ENCODE data around the gene BLVRB.
"Not testable (repeated sequence)": the region's sequence is repeated elsewhere in the genome, so short reads cannot be mapped to it uniquely, and the experiment has no call there.

BLVRB gene

GRCh38 chr19:40465025-40465556 is 454 bp downstream of the BLVRB start:
- H3K4me1 ChIP-seq (ENCODE audit: control insufficient read depth in 2 of 2, insufficient read depth in 2 of 2, low read length in 2 of 2), result peaks cover 19 to 26% of the 10 kb centered on the region in 2 donors
- H3K9ac ChIP-seq (ENCODE audit: low read depth in 1 of 2, low read length in 2 of 2), result peak overlapping the region; percentile 90 to 96
- H3K36me3 ChIP-seq (ENCODE audit: control insufficient read depth in 2 of 2, insufficient read depth in 2 of 2, low read length in 2 of 2), result no peaks in the 10 kb centered on the region
- peak overlapping the region; percentile 95 to 96 for H3K27ac ChIP-seq (ENCODE audit: low read depth in 2 of 2, low read length in 2 of 2)
- H3K9me3 ChIP-seq (ENCODE audit: control insufficient read depth in 2 of 2, low read length in 2 of 2), result no peaks in the 10 kb centered on the region
- H3K4me3 ChIP-seq (ENCODE audit: low read length in 2 of 2), result peak overlapping the region; percentile 85 to 88
- peaks cover 6 to 16% of the 10 kb centered on the region in 2 donors for H3K27me3 ChIP-seq (ENCODE audit: control insufficient read depth in 2 of 2, insufficient read depth in 2 of 2, low read length in 2 of 2)

- peaks cover 6 to 16% of the 10 kb centered on the region in 2 donors for H3K27me3 ChIP-seq (ENCODE audit: control insufficient read depth in 2 of 2, insufficient read depth in 2 of 2, low read length in 2 of 2)
- H3K27ac ChIP-seq (ENCODE audit: low read depth in 2 of 2, low read length in 2 of 2), result peak overlapping the region; percentile 95 to 96
- H3K4me3 ChIP-seq (ENCODE audit: low read length in 2 of 2), result peak overlapping the region; percentile 85 to 88
- peak overlapping the region; percentile 90 to 96 for H3K9ac ChIP-seq (ENCODE audit: low read depth in 1 of 2, low read length in 2 of 2)
- peaks cover 19 to 26% of the 10 kb centered on the region in 2 donors for H3K4me1 ChIP-seq (ENCODE audit: control insufficient read depth in 2 of 2, insufficient read depth in 2 of 2, low read length in 2 of 2)
- no peaks in the 10 kb centered on the region for H3K9me3 ChIP-seq (ENCODE audit: control insufficient read depth in 2 of 2, low read length in 2 of 2)
- no peaks in the 10 kb centered on the region for H3K36me3 ChIP-seq (ENCODE audit: control insufficient read depth in 2 of 2, insufficient read depth in 2 of 2, low read length in 2 of 2)
These were observed 1.2 kb downstream of the BLVRB start for GRCh38 chr19:40464059-40465024.

DNA sequence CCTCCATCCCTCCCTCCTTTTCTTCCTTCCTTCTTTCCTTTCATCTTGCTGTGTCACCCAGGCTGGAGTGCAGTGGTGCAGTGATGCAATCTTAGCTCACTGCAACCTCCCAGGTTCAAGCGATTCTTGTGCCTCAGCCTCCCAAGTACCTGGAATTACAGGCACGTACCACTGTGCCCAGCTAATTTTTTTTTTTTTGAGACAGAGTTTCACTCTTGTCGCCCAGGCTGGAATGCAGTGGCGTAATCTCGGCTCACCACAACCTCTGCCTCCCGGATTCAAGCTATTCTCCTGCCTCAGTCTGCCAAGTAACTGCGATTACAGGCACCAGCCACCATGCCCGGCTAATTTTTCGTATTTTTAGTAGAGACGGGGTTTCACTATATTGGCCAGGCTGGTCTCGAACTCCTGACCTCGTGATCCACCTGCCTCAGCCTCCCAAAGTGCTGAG is 1.9 kb downstream of the BLVRB start:
- peaks cover 19 to 26% of the 10 kb centered on the region in 2 donors for H3K4me1 ChIP-seq (ENCODE audit: control insufficient read depth in 2 of 2, insufficient read depth in 2 of 2, low read length in 2 of 2)
- not testable (repeated sequence) for H3K27ac ChIP-seq (ENCODE audit: low read depth in 2 of 2, low read length in 2 of 2); H3K4me3 ChIP-seq (ENCODE audit: low read length in 2 of 2); H3K36me3 ChIP-seq (ENCODE audit: control insufficient read depth in 2 of 2, insufficient read depth in 2 of 2, low read length in 2 of 2); H3K9me3 ChIP-seq (ENCODE audit: control insufficient read depth in 2 of 2, low read length in 2 of 2); H3K9ac ChIP-seq (ENCODE audit: low read depth in 1 of 2, low read length in 2 of 2)
- H3K27me3 ChIP-seq (ENCODE audit: control insufficient read depth in 2 of 2, insufficient read depth in 2 of 2, low read length in 2 of 2), result peaks cover 6 to 16% of the 10 kb centered on the region in 2 donors

DNA sequence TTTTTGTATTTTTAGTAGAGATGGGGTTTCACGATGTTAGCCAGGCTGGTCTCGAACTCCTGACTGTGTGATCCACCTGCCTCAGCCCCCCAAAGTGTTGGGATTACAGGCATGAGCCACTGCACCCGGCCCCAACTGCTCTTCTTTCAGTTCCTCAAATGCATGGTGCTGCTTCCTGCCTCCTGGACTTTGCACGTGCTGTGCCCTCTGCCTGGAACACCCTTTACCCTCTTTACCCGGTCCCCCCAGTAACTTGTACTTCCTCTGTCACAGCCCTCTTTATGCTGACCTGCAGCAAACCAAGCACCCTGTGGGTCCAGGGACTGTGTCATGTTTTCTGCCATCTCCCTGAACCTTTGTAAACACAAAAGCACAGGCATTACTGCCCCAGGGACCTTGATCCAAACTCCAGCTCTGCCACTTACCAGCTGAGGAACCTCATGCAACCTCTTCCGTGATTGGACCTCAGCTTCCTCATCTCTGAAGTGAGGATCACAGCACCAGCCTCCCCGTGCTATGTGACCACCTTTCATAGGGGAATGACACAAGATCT is 3.8 kb downstream of the BLVRB start:
- Histone ChIP-seq H3K36me3 (ENCODE audit: control insufficient read depth in 2 of 2, insufficient read depth in 2 of 2, low read length in 2 of 2) (peaks cover 2 to 3% of the 10 kb centered on the region in 2 donors), H3K27me3 (ENCODE audit: control insufficient read depth in 2 of 2, insufficient read depth in 2 of 2, low read length in 2 of 2) (peaks cover 6 to 8% of the 10 kb centered on the region in 2 donors), H3K27ac (ENCODE audit: low read depth in 2 of 2, low read length in 2 of 2) (no peak overlapping the region), H3K9me3 (ENCODE audit: control insufficient read depth in 2 of 2, low read length in 2 of 2) (no peaks in the 10 kb centered on the region), H3K9ac (ENCODE audit: low read depth in 1 of 2, low read length in 2 of 2) (no peak overlapping the region), H3K4me1 (ENCODE audit: control insufficient read depth in 2 of 2, insufficient read depth in 2 of 2, low read length in 2 of 2) (peaks cover 19 to 25% of the 10 kb centered on the region in 2 donors), H3K4me3 (ENCODE audit: low read length in 2 of 2) (peak overlapping the region in 1 of 2 donors; percentile 0)

GRCh38 chr19:40460185-40460584 is 5.4 kb downstream of the BLVRB start:
- Histone ChIP-seq H3K36me3 (ENCODE audit: control insufficient read depth in 2 of 2, insufficient read depth in 2 of 2, low read length in 2 of 2) (peaks cover 2 to 6% of the 10 kb centered on the region in 2 donors), H3K27ac (ENCODE audit: low read depth in 2 of 2, low read length in 2 of 2) (no peak overlapping the region), H3K4me3 (ENCODE audit: low read length in 2 of 2) (no peak overlapping the region), H3K27me3 (ENCODE audit: control insufficient read depth in 2 of 2, insufficient read depth in 2 of 2, low read length in 2 of 2) (no peaks in the 10 kb centered on the region), H3K9ac (ENCODE audit: low read depth in 1 of 2, low read length in 2 of 2) (no peak overlapping the region), H3K4me1 (ENCODE audit: control insufficient read depth in 2 of 2, insufficient read depth in 2 of 2, low read length in 2 of 2) (peaks cover 9 to 14% of the 10 kb centered on the region in 2 donors), H3K9me3 (ENCODE audit: control insufficient read depth in 2 of 2, low read length in 2 of 2) (no peaks in the 10 kb centered on the region)

- Histone ChIP-seq H3K36me3 (ENCODE audit: control insufficient read depth in 2 of 2, insufficient read depth in 2 of 2, low read length in 2 of 2) (peaks cover 2 to 6% of the 10 kb centered on the region in 2 donors), H3K27me3 (ENCODE audit: control insufficient read depth in 2 of 2, insufficient read depth in 2 of 2, low read length in 2 of 2) (no peaks in the 10 kb centered on the region), H3K9me3 (ENCODE audit: control insufficient read depth in 2 of 2, low read length in 2 of 2) (no peaks in the 10 kb centered on the region), H3K4me3 (ENCODE audit: low read length in 2 of 2) (no peak overlapping the region), H3K4me1 (ENCODE audit: control insufficient read depth in 2 of 2, insufficient read depth in 2 of 2, low read length in 2 of 2) (peaks cover 0 to 4% of the 10 kb centered on the region in 2 donors), H3K9ac (ENCODE audit: low read depth in 1 of 2, low read length in 2 of 2) (no peak overlapping the region), H3K27ac (ENCODE audit: low read depth in 2 of 2, low read length in 2 of 2) (no peak overlapping the region)
These were observed 7.0 kb downstream of the BLVRB start for GRCh38 chr19:40458597-40458974.

DNA sequence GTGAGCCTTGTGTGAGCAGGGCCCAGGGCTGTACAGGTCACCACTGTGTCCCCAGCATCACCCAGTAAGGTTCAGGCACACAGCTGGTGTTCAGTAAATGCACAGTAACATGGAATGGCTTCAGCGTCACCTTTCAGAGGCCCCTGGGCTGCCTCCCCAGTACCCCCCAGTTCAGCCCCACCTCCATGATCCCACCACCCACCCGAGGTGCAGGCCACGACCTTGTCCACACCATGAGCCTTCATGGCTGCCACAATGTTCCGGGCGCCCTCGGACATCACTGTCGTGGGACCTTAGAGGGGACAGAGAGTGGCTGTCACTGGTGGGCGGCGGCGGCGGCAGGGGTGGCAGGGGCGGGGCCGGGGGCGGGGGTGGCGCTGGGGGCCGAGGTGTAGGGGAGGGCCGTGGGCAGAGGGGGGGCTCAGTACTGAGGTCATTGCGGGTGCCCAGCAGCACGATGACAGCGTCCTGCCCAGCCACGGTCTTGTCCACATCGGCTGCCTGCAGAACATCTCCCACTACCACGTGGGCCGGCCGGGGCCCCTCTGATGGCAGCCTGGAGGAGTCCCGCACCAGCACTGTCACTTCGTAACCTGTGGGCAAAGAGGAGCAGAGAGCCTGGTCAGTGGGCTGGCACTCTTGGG is 7.5 kb downstream of the BLVRB start:
- no peaks in the 10 kb centered on the region for H3K9me3 ChIP-seq (ENCODE audit: control insufficient read depth in 2 of 2, low read length in 2 of 2)
- peaks cover 2 to 6% of the 10 kb centered on the region in 2 donors for H3K36me3 ChIP-seq (ENCODE audit: control insufficient read depth in 2 of 2, insufficient read depth in 2 of 2, low read length in 2 of 2)
- H3K9ac ChIP-seq (ENCODE audit: low read depth in 1 of 2, low read length in 2 of 2), result no peak overlapping the region

GRCh38 chr19:40457048-40457447 is 8.5 kb downstream of the BLVRB start:
- Histone ChIP-seq H3K9ac (ENCODE audit: low read depth in 1 of 2, low read length in 2 of 2) (no peak overlapping the region), H3K27ac (ENCODE audit: low read depth in 2 of 2, low read length in 2 of 2) (no peak overlapping the region), H3K4me3 (ENCODE audit: low read length in 2 of 2) (no peak overlapping the region), H3K4me1 (ENCODE audit: control insufficient read depth in 2 of 2, insufficient read depth in 2 of 2, low read length in 2 of 2) (peaks cover 0 to 4% of the 10 kb centered on the region in 2 donors), H3K36me3 (ENCODE audit: control insufficient read depth in 2 of 2, insufficient read depth in 2 of 2, low read length in 2 of 2) (peaks cover 2 to 6% of the 10 kb centered on the region in 2 donors), H3K27me3 (ENCODE audit: control insufficient read depth in 2 of 2, insufficient read depth in 2 of 2, low read length in 2 of 2) (no peaks in the 10 kb centered on the region), H3K9me3 (ENCODE audit: control insufficient read depth in 2 of 2, low read length in 2 of 2) (no peaks in the 10 kb centered on the region)

More for the DNA sequence above, 7.5 kb downstream of the BLVRB start:
- H3K4me1 ChIP-seq (ENCODE audit: control insufficient read depth in 2 of 2, insufficient read depth in 2 of 2, low read length in 2 of 2), result peaks cover 0 to 4% of the 10 kb centered on the region in 2 donors
- H3K27ac ChIP-seq (ENCODE audit: low read depth in 2 of 2, low read length in 2 of 2), result no peak overlapping the region
- no peak overlapping the region for H3K4me3 ChIP-seq (ENCODE audit: low read length in 2 of 2)
- no peaks in the 10 kb centered on the region for H3K27me3 ChIP-seq (ENCODE audit: control insufficient read depth in 2 of 2, insufficient read depth in 2 of 2, low read length in 2 of 2)

GRCh38 chr19:40453943-40454342 is 11.6 kb downstream of the BLVRB start:
- not testable (repeated sequence) for H3K9ac ChIP-seq (ENCODE audit: low read depth in 1 of 2, low read length in 2 of 2); H3K9me3 ChIP-seq (ENCODE audit: control insufficient read depth in 2 of 2, low read length in 2 of 2); H3K4me1 ChIP-seq (ENCODE audit: control insufficient read depth in 2 of 2, insufficient read depth in 2 of 2, low read length in 2 of 2); H3K27ac ChIP-seq (ENCODE audit: low read depth in 2 of 2, low read length in 2 of 2); H3K4me3 ChIP-seq (ENCODE audit: low read length in 2 of 2); H3K27me3 ChIP-seq (ENCODE audit: control insufficient read depth in 2 of 2, insufficient read depth in 2 of 2, low read length in 2 of 2)
- peaks cover 2 to 12% of the 10 kb centered on the region in 2 donors for H3K36me3 ChIP-seq (ENCODE audit: control insufficient read depth in 2 of 2, insufficient read depth in 2 of 2, low read length in 2 of 2)
